WTC11 (cell line): ENCODE data around the gene LARGE1.

Experiments
- JAZF1 ChIP-seq: fragments of 250-450 bp; sonication (Bioruptor Pico); IDR thresholded peaks from 2 replicates; pipeline ENCODE4 v1.9.0; 2021; ENCODE audit warnings: moderate library complexity, mild to moderate bottlenecking, inconsistent platforms
- TF ChIP-seq, protein P1 (sequence below): sonication (generic); formaldehyde crosslinking; IDR thresholded peaks from 2 replicates; pipeline ENCODE4 v1.8.1; 2023; ENCODE audit warnings: mild to moderate bottlenecking, missing genetic modification reagents

GRCh38 chr22:33272180-33272579 lies 648.1 kb downstream of the LARGE1 start:
- no peak for TF ChIP-seq JAZF1 (CRISPR knock-in tag)
- TF ChIP-seq, protein P1, sequence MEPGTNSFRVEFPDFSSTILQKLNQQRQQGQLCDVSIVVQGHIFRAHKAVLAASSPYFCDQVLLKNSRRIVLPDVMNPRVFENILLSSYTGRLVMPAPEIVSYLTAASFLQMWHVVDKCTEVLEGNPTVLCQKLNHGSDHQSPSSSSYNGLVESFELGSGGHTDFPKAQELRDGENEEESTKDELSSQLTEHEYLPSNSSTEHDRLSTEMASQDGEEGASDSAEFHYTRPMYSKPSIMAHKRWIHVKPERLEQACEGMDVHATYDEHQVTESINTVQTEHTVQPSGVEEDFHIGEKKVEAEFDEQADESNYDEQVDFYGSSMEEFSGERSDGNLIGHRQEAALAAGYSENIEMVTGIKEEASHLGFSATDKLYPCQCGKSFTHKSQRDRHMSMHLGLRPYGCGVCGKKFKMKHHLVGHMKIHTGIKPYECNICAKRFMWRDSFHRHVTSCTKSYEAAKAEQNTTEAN (CRISPR knock-in tag), result no peak
